CD8-positive, alpha-beta memory T cell (primary cell): Measurements from ENCODE around the gene EXD3. TPM values are rescaled to one million over a fixed set of nuclear protein-coding genes. Genes with fewer than 3 reads are reported as not detected.
"Not testable (repeated sequence)": the region's sequence is repeated elsewhere in the genome, so short reads cannot be mapped to it uniquely, and the experiment has no call there.

Source experiments
- CTCF ChIA-PET: fragments of 350-600 bp; sonication (Branson Sonifier 250); formaldehyde crosslinking; loops from one replicate; lab custom pipeline; 2021; ENCODE audit warnings: antibody characterized with exemption; lab: Charles Lee
- POLR2A ChIA-PET: fragments of 350-600 bp; sonication (Branson Sonifier 250); formaldehyde crosslinking; loops from one replicate; lab custom pipeline; 2021; ENCODE audit warnings: antibody characterized with exemption; lab: Charles Lee
- DNase-seq, 5 donors: peaks; one replicate each; pipeline versions ENCODE4 v3.0.0 to v3.0.0-alpha.2; 2020 to 2022; ENCODE audit warnings: mixed read lengths in 1 of 5
- H3K27ac ChIP-seq: one replicate; pipeline ENCODE4 v1.7.0; 2013; ENCODE audit warnings: low read depth, mild to moderate bottlenecking, low read length, moderate library complexity
- H3K27me3 ChIP-seq: 2 replicates; pipeline ENCODE4 v1.7.0; 2013; ENCODE audit warnings: low read length, mild to moderate bottlenecking; ENCODE audit not compliant: insufficient read depth, poor library complexity, severe bottlenecking
- H3K36me3 ChIP-seq: 2 replicates; pipeline ENCODE4 v1.7.0; 2013; ENCODE audit warnings: mild to moderate bottlenecking, low read length, moderate library complexity; ENCODE audit not compliant: insufficient read depth
- H3K4me1 ChIP-seq: 2 replicates; pipeline ENCODE4 v1.7.0; 2013; ENCODE audit warnings: mild to moderate bottlenecking, low read length, moderate library complexity; ENCODE audit not compliant: insufficient read depth
- H3K4me3 ChIP-seq: 2 replicates; pipeline ENCODE4 v1.7.0; 2013; ENCODE audit warnings: mild to moderate bottlenecking, low read length
- H3K9me3 ChIP-seq: 2 replicates; pipeline ENCODE4 v1.7.0; 2013; ENCODE audit warnings: mild to moderate bottlenecking, low read length
- H3K27ac Mint-ChIP-seq, 8 donors: one replicate each; pipeline ENCODE4 v1.8.0; 2020 to 2021; ENCODE audit warnings: mixed read lengths in 8 of 8, mild to moderate bottlenecking in 6 of 8, inconsistent platforms in 3 of 8, moderate library complexity in 3 of 8
- H3K27me3 Mint-ChIP-seq, 2 donors: one replicate each; pipeline ENCODE4 v1.8.0; 2020 to 2021; ENCODE audit warnings: mixed read lengths in 2 of 2, mild to moderate bottlenecking in 1 of 2, moderate library complexity in 1 of 2
- H3K36me3 Mint-ChIP-seq, 3 donors: one replicate each; pipeline ENCODE4 v1.8.0; 2020 to 2021; ENCODE audit warnings: mixed read lengths in 3 of 3, inconsistent platforms in 1 of 3, mild to moderate bottlenecking in 1 of 3
- H3K4me1 Mint-ChIP-seq, 3 donors: one replicate each; pipeline ENCODE4 v1.8.0; 2020 to 2021; ENCODE audit warnings: mixed read lengths in 3 of 3, inconsistent platforms in 1 of 3, mild to moderate bottlenecking in 1 of 3
- H3K4me3 Mint-ChIP-seq, 7 donors: one replicate each; pipeline ENCODE4 v1.8.0; 2020 to 2021; ENCODE audit warnings: mixed read lengths in 7 of 7, mild to moderate bottlenecking in 6 of 7, moderate library complexity in 4 of 7, inconsistent platforms in 2 of 7
- H3K9me3 Mint-ChIP-seq, 5 donors: one replicate each; pipeline ENCODE4 v1.8.0; 2020 to 2022; ENCODE audit warnings: mixed read lengths in 5 of 5, mild to moderate bottlenecking in 3 of 5, moderate library complexity in 2 of 5, inconsistent platforms in 1 of 5
- polyA plus RNA-seq: library from polyadenylated mRNA; unstranded; fragments of 300-500 nt; fragmentation: Illumina TruSeq; gene quantifications from one replicate; pipeline ENCODE4 v1.2.3, GENCODE V29; 2021
- total RNA-seq, 2 experiments: library from RNA; stranded (reverse); gene quantifications; one replicate each; pipeline ENCODE4 v1.2.3, GENCODE V29; 2021

EXD3 gene
- total and polyA plus RNA-seq, 3 experiments from 2014 or later: 4.8 to 6.7 (median 6.6) TPM

- Mint-ChIP-seq H3K4me1 (peaks cover 0 to 14% (median 3%) of the 10 kb centered on the region in 3 donors), H3K36me3 (peaks cover 0 to 16% (median 3%) of the 10 kb centered on the region in 3 donors), H3K27ac (peak overlapping the region in 3 of 8 donors; percentile 19 to 54 (median 36)), H3K4me3 (no peak overlapping the region), H3K9me3 (no peaks in the 10 kb centered on the region), H3K27me3 (no peaks in the 10 kb centered on the region)
- ChIA-PET CTCF (no interaction called here), POLR2A (no interaction called here)
- no peak overlapping the region for H3K4me3 ChIP-seq
- no peaks in the 10 kb centered on the region for H3K36me3 ChIP-seq
- H3K27me3 ChIP-seq: no peaks in the 10 kb centered on the region
- H3K4me1 ChIP-seq: peaks cover 12% of the 10 kb centered on the region
- H3K27ac ChIP-seq: no peak overlapping the region
- no peaks in the 10 kb centered on the region for H3K9me3 ChIP-seq
- DNase-seq: no peak
Measured at GRCh38 chr9:137390553-137391410, 32.2 kb downstream of the EXD3 start.

DNA sequence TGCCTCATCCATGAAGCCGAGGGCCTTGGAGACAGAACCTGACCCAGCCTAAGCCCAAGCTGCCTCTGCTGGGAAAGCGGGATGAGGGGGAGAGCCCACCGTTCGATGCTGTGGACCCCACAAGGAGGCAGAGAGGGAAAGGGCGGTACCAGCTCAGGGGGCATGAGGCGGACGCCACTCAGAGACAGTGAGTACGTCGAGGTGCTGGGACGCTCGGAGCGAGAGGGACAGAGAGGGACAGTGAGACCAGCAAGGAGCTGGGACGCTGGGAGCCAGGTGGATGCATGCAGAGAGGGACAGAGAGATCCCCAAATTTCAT lies 33.6 kb downstream of the EXD3 start:
- Mint-ChIP-seq H3K36me3 (peaks cover 0 to 17% (median 3%) of the 10 kb centered on the region in 3 donors), H3K4me3 (no peak overlapping the region), H3K27ac (peak overlapping the region in 1 of 8 donors; percentile 68), H3K9me3 (no peaks in the 10 kb centered on the region), H3K4me1 (peaks cover 0 to 17% (median 3%) of the 10 kb centered on the region in 3 donors), H3K27me3 (no peaks in the 10 kb centered on the region)
- Histone ChIP-seq H3K27me3 (no peaks in the 10 kb centered on the region), H3K4me1 (peaks cover 12% of the 10 kb centered on the region), H3K36me3 (no peaks in the 10 kb centered on the region), H3K9me3 (no peaks in the 10 kb centered on the region), H3K4me3 (no peak overlapping the region), H3K27ac (no peak overlapping the region)
- no peak for DNase-seq
- CTCF ChIA-PET: no interaction called here
- POLR2A ChIA-PET: no interaction called here

GRCh38 chr9:137388589-137389427 lies 34.2 kb downstream of the EXD3 start:
- no peaks in the 10 kb centered on the region for H3K36me3 ChIP-seq

GRCh38 chr9:137387891-137388560 lies 34.9 kb downstream of the EXD3 start:
- peaks cover 0 to 17% (median 3%) of the 10 kb centered on the region in 3 donors for H3K36me3 Mint-ChIP-seq
- no peak overlapping the region for H3K4me3 ChIP-seq
- peaks cover 0 to 18% (median 3%) of the 10 kb centered on the region in 3 donors for H3K4me1 Mint-ChIP-seq
- H3K36me3 ChIP-seq: no peaks in the 10 kb centered on the region
- CTCF ChIA-PET: no interaction called here
- H3K4me3 Mint-ChIP-seq: no peak overlapping the region
- no peaks in the 10 kb centered on the region for H3K9me3 Mint-ChIP-seq
- no peaks in the 10 kb centered on the region for H3K27me3 Mint-ChIP-seq
- peaks cover 12% of the 10 kb centered on the region for H3K4me1 ChIP-seq
- no peaks in the 10 kb centered on the region for H3K9me3 ChIP-seq
- H3K27ac Mint-ChIP-seq: peak overlapping the region in 1 of 8 donors; percentile 63
- no peaks in the 10 kb centered on the region for H3K27me3 ChIP-seq
- POLR2A ChIA-PET: no interaction called here
- H3K27ac ChIP-seq: no peak overlapping the region
- no peak for DNase-seq

More at GRCh38 chr9:137388589-137389427, 34.2 kb downstream of the EXD3 start:
- H3K4me1 ChIP-seq: peaks cover 12% of the 10 kb centered on the region
- H3K27ac Mint-ChIP-seq: no peak overlapping the region
- H3K36me3 Mint-ChIP-seq: peaks cover 0 to 17% (median 3%) of the 10 kb centered on the region in 3 donors
- POLR2A ChIA-PET: no interaction called here
- H3K27me3 ChIP-seq: no peaks in the 10 kb centered on the region
- H3K4me3 ChIP-seq: no peak overlapping the region
- no peaks in the 10 kb centered on the region for H3K27me3 Mint-ChIP-seq
- no peak for DNase-seq
- H3K4me1 Mint-ChIP-seq: peaks cover 0 to 18% (median 3%) of the 10 kb centered on the region in 3 donors
- CTCF ChIA-PET: no interaction called here
- no peak overlapping the region for H3K27ac ChIP-seq
- no peak overlapping the region for H3K4me3 Mint-ChIP-seq
- no peaks in the 10 kb centered on the region for H3K9me3 ChIP-seq
- H3K9me3 Mint-ChIP-seq: no peaks in the 10 kb centered on the region

DNA sequence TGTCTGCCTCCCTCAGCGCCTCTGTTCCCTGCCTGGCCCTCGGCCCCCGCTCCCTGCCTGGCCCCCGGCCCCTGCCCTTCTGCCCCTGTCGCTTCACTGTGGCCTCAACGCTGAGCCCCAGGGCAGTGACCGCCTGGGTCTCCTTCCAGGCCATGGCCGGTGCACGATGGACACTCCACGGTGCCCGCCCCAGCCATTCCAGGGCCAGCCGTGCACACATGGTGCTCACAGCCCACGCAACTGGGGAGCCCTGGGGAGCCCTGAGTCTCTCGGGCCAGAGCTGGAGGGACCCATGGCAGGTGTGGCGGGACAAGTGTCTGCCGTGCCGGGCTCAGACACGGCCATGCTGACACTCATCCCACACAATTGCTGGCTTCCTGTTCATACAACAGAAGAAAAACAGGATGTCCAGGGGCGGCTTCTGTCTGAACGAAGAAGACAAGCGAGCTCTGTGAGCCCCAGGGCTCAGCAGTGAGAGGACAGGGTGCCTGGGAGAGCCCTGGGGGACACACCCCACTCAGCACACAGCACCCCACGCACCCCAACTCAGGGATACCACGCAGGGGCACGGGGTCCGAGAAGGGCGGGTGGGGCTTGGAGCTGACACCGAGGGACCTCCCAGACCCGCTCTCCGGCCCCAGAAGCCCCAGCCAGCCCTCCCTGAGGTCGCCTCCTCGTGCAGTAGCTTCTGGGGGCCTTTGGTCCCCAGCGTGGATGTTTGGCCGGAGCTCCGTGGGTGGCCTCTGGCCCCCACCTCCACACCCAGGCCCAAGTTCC lies 35.7 kb downstream of the EXD3 start:
- POLR2A ChIA-PET: no interaction called here
- Mint-ChIP-seq H3K27me3 (no peaks in the 10 kb centered on the region), H3K4me3 (peak overlapping the region in 1 of 7 donors; percentile 32), H3K36me3 (peaks cover 0 to 15% (median 3%) of the 10 kb centered on the region in 3 donors), H3K4me1 (peaks cover 0 to 18% (median 3%) of the 10 kb centered on the region in 3 donors), H3K27ac (peak overlapping the region in 2 of 8 donors; percentile 29 to 63), H3K9me3 (no peaks in the 10 kb centered on the region)
- Histone ChIP-seq H3K4me1 (peaks cover 12% of the 10 kb centered on the region), H3K36me3 (no peaks in the 10 kb centered on the region), H3K27me3 (no peaks in the 10 kb centered on the region), H3K27ac (no peak overlapping the region), H3K4me3 (no peak overlapping the region), H3K9me3 (no peaks in the 10 kb centered on the region)
- CTCF ChIA-PET: no interaction called here
- peak in 1 of 5 donors; percentile 53 for DNase-seq

DNA sequence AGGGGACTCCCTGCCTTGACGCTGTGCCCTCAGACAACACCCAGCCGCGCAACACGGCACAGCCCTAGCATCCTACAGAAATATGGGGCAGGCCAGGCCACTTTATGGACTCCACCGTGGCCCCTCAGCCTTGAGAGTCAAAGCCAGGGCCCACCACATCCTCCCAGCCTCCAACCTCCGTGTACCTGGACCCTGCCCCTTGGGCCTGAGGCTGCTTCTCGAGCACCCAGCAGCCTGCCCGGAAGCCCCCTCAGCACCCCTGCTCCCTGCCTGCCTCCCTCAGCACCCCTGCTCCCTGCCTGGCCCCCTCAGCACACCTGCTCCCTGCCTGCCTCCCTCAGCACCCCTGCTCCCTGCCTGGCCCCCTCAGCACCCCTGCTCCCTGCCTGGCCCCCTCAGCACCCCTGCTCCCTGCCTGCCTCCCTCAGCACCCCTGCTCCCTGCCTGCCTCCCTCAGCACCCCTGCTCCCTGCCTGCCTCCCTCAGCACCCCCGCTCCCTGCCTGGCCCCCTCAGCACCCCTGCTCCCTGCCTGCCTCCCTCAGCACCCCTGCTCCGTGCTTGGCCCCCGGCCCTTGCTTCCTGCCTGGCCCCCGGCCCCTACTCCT lies 36.4 kb downstream of the EXD3 start:
- CTCF ChIA-PET, H3K4me3 Mint-ChIP-seq, H3K36me3 Mint-ChIP-seq, H3K27me3 Mint-ChIP-seq, POLR2A ChIA-PET, H3K9me3 Mint-ChIP-seq, H3K36me3 ChIP-seq, H3K4me3 ChIP-seq, DNase-seq, H3K9me3 ChIP-seq, H3K27ac ChIP-seq, H3K27me3 ChIP-seq: not testable (repeated sequence)
- Mint-ChIP-seq H3K4me1 (peaks cover 0 to 18% (median 3%) of the 10 kb centered on the region in 3 donors), H3K27ac (peak overlapping the region in 1 of 8 donors; percentile 23)
- H3K4me1 ChIP-seq: peaks cover 12% of the 10 kb centered on the region

- H3K36me3 Mint-ChIP-seq: peaks cover 0 to 5% (median 3%) of the 10 kb centered on the region in 3 donors
- CTCF ChIA-PET: no interaction called here
Measured at GRCh38 chr9:137385061-137385655, 37.8 kb downstream of the EXD3 start.

More at GRCh38 chr9:137385061-137385655, 37.8 kb downstream of the EXD3 start:
- Mint-ChIP-seq H3K27me3 (no peaks in the 10 kb centered on the region), H3K4me1 (peaks cover 0 to 14% (median 0%) of the 10 kb centered on the region in 3 donors), H3K9me3 (no peaks in the 10 kb centered on the region), H3K4me3 (no peak overlapping the region), H3K27ac (no peak overlapping the region)
- H3K27me3 ChIP-seq: no peaks in the 10 kb centered on the region
- no peak overlapping the region for H3K27ac ChIP-seq
- no peak overlapping the region for H3K4me3 ChIP-seq
- POLR2A ChIA-PET: no interaction called here
- no peaks in the 10 kb centered on the region for H3K9me3 ChIP-seq
- H3K4me1 ChIP-seq: peaks cover 12% of the 10 kb centered on the region
- DNase-seq: no peak
- H3K36me3 ChIP-seq: no peaks in the 10 kb centered on the region
